Peyer's patch (tissue), 4 donors: ENCODE results near the gene MIPOL1.

Experiments used
- CTCF ChIP-seq, 6 experiments: fragments of 450-650 bp in 4 of 6; fragments of 200-600 bp in 2 of 6; sonication (generic) in 1 of 6; IDR thresholded peaks; one replicate each; pipeline ENCODE4 v1.5.1; 2017 to 2019; ENCODE audit warnings: antibody characterized with exemption in 6 of 6, mild to moderate bottlenecking in 3 of 6, moderate library complexity in 1 of 6
- POLR2A ChIP-seq, 2 donors: fragments of 450-650 bp; IDR thresholded peaks; one replicate each; pipeline ENCODE4 v1.5.1; 2017; ENCODE audit warnings: antibody characterized with exemption in 2 of 2, mild to moderate bottlenecking in 2 of 2, moderate library complexity in 2 of 2

- TF ChIP-seq CTCF (IDR thresholded peaks at IDR 0.05) (no peak), POLR2A (IDR thresholded peaks at IDR 0.05) (no peak)
These were observed 177.8 kb downstream of the MIPOL1 start for GRCh38 chr14:37375566-37375965.
